NCI-H2227 treated with DMSO at 0.1 percent for 48 hours (cell line): ENCODE results near the gene NUPR1.
"Not testable (repeated sequence)": the region's sequence is repeated elsewhere in the genome, so short reads cannot be mapped to it uniquely, and the experiment has no call there.

Source experiments
- DNase-seq: peaks from one replicate; lab custom pipeline; 2025; lab: John Stamatoyannopoulos, UW

Gene NUPR1, protein sequence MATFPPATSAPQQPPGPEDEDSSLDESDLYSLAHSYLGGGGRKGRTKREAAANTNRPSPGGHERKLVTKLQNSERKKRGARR

DNA sequence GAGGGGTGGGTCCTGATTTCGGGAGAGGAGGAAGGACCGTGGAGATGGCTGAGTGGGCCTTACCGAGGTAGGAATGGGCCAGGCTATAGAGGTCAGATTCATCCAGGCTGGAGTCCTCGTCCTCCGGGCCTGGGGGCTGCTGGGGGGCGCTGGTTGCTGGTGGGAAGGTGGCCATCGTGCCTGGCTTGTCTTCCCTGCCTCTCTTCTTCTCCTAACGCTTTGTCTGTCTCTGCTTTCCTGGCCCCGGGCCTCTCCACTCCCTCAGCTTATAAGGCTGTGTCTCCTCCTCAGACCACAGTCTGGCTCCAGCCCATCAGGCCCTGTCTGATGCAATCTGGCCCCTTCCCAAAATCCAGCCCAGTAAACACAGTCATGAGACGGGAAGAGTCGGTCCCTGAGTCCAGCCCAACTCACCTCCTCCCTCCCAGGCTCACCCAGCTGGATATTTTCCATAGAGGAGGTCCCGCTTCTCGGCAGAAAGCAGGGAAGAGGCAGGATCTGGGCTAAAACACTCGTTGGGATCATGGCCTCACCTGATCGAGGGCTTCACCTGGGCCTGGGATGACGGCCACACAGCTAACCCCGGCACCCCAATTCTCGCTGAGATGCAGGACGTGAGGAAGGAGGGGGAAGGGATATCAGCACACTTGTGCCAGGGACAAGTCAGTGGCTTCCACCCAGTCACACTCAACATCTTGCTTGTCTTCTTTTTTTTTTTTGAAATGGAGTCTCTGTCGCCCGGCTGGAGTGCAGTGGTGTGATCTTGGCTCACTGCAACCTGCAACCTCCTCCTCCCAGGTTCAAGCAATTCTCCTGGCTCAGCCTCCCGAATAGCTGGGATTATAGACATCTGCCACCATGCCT lies at the start of gene NUPR1:
TSS of gene NUPR1 (minus strand) at position 242 of the 864 bp plus-strand sequence. CDS start at position 175, 67 bp downstream.
- no peak for DNase-seq

DNA sequence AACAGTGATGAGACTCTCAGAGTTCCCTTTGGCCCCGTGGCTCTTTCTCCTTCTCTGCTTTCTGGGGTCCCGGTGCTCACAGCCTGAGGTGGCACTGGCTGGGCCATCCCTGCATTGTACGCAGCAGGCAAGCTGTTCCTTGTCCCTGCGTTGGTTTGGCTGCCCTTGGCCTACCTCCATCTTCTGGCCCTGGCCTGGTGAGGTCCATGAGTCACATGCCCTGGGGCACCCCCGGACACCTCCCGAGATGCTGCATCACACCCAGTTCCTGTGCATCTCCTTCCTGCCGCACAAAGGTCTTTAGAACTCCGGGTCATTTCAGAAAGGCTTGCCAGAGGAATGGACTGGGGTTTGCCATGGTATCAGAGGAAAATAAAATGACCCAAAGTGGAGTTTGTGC lies 48.6 kb upstream of the NUPR1 start:
- no peak for DNase-seq

DNA sequence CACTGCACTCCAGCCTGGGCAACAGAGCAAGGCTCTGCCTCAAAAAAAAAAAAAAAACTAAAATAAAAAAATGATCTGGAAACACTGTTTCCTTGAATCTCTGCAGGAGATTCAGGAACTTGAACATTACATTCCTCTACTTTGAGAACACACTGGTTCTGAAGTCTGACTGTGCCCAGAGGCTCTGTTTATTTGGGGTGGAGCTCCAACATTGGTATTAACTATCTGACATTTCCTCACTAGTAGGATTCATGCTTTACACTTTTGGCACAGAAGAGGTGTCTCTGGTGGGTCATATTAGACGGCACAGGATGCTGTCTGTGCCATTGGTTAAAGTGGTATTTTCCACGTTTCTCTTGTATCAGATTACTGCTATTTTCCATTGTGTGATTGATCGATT lies 47.7 kb upstream of the NUPR1 start:
- DNase-seq: no peak

DNA sequence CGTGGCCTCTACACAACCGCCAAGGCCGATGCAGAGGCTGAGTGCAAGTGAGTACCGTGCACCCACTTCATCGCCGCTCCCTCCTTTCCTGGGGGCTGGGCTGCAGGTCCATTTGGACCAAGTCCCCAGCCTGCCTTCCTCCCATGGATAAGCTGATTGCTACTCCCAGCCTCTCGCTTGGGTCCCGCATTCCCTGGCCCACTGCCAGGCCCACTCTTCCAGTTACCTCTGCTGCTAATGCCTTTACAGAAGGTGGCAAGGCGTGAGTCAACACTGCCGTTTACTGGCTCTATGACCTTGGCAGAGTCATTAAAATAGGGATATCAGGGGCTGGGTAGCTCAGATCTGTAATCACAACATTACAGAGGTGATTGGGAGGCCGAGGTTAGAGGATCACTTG lies 46.9 kb upstream of the NUPR1 start:
- DNase-seq: no peak

DNA sequence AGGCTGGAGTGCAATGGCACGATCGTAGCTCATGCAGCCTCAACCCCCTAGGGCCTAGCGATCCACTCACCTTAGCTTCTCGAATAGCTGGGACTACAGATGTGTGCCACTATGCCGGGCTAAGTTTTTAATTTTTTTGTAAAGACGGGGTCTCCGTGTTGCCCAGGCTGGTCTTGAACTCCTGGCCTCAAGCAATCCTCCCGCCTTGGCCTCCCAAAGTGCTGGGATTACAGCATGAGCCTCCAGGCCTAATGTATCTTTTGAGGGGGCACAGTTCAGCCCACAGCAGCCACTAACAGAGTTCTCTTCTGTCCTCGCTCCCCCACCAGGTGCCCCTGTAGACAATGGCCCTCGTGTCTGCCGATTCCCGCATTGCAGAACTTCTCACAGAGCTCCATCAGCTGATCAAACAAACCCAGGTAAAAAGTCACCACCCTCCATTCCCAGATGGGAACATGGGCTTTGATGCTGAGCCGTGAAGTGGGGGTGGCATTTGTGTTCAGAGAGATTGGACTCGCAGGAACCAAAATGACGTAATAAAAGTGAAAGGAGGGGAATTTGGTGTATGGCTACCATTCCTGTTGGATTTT lies 42.0 kb upstream of the NUPR1 start:
- no peak for DNase-seq

DNA sequence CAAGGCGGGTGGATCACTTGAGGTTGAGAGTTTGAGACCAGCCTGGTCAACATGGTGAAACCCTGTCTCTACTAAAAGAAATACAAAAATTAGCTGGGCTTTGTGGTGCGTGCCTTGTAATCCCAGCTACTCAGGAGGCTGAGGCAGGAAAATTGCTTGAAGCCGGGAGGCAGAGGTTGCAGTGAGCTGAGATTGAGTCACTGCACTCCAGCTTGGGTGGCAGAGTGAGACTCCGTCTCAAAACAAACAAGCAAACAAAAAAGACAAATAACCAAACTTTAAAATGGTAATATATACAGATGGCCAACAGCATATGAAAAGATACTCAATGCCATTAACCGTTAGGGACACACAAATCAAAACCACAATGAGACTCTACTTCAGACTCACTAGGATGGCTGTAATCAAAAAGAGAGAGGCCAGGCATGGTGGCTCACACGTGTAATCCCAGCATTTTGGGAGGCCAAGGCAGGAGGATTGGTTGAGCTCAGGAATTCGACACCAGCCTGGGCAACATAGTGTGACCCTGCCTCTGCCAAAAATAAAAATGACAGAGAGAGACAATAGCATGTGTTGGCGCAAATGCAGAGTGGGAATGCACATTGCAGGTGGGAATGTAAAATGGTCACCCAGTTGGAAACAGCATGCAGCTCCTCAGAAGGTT lies 36.8 kb upstream of the NUPR1 start:
- no peak for DNase-seq

DNA sequence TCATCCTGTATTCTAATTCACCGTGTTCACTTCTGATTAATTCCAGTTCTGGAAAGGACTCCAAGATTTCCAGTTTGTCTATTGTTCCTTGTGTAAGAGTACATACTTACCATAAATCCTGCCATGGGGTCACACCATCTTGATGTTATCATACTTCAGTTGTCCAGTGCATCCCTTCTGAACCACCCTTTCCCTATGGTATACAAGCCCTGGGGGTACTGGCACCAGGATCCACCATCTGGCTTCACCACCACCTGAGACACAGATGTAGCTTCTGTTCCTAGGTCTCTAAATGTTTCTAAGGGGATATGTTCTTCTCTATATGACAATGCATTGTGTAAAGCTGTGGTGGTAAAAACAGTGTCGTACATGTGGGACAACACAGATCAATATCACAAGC lies 36.2 kb upstream of the NUPR1 start:
- DNase-seq: no peak

DNA sequence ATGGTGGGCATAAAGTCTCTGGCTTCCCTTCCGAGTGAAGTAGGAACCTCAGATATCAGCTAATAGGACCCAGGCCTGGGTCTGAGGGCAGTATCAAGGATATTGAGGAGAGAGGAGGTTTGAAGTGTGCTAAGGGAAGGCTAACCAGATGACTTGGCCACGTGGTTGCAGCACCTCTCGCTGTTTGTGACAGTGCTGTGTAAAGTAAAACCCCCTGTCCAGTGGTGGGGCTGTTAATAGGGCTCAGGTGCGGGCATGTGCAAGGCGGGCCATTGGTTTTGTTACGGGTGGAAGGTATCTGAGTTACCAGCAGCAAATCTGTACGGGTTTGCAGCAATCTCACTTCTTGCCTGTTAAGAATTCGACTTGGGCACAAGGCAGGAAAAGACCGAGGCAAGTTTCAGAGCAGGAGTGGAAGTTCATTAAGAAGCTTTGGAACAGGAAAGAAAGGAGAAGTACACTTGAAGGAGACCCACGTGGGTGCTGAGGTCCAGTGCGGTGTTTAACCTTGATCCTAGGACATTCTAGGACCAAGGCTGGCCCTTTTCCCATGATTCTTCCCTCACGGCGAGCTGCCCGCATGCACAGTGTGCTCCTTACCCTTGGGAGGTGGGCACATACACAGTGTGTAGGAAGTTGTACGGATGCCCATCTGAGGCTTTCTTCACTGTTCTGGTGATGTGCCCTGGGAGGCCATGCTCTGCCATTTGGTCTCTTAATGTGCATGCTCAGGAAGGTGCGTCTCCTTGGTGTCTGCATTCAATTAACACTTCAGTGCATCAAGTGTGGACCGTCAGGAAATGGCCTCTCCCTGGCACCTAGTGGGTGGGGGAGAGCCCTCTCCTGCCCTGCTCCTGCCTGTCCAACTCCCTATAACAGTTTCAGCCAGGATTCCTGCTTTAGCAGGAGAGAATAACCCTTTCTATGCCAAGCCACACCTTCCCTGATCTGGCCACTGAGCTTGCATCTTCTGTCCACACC lies 35.3 kb upstream of the NUPR1 start:
- no peak for DNase-seq

DNA sequence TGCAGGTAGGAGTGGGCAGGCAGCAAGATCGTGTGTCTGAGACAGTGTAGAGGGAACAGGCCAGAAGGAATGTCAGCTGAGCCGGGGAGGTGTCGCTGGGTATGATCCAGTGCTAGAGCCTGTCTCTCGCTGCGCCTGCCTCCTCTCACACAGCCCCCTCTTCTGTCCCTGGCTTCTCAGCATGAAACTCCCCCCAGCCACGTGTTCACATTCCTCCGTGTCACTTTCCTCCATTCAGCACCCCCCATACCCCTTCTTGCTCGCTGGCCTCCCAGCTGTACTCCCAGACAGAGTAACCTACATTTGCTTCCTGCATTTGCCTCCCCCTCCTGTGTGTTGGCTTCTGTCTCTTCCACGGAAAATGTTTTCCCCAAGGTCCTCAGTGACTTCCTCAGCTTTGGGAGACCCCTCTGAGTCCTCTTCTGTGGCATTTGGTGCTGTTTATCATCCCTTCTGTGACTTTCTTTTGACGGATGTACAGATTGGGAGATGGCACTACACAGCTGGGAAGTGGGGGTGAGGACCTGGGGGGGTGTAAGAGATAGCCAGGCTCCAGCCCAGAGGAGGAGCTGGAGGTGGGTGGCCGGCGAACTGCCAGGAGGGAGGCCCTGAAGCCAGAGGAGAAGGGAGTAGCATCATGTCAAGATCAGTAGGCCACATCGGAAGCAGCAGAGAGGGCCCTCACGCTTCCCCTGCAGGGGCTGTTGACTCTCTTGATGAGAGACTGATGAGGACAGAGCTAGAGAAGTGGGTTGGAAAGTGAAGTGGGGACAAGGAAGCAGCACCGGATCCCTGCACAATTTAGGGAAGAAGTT lies 34.1 kb upstream of the NUPR1 start:
- no peak for DNase-seq

DNA sequence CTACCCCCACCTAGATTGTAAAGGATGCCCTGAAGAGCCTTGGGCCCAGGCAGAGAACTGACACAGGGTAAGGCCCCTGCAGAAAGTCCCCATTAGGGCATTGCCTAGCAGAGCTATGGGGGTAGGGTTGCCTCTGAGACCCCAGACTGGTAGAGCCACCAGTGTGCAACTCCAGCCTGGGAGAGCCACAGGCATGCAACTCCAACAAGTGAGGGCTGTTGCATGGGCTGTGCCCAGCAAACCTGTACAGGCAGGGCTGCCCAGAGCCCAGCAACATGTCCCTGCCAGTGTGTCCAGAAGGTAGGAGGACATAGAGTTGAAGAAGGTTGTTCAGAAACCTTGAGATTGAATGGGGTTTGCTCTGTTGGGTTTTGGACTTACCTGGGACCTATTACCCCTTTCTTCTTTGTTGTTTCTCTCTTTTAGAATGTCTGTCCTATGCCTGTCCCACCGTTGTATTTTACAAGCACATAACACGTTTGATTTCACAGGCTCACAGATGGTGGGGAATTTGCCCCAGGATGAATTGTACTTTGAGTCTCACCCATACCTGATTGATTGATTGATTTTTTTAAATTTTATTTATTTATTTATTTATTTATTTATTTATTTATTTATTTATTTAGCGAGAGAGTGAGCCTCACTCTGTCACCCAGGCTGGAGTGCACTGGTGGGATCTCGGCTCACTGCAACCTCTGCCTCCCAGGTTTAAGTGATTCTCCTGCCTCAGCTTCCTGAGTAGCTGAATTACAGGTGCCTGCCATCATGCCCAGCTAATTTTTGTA lies 31.4 kb upstream of the NUPR1 start:
- DNase-seq: no peak

DNA sequence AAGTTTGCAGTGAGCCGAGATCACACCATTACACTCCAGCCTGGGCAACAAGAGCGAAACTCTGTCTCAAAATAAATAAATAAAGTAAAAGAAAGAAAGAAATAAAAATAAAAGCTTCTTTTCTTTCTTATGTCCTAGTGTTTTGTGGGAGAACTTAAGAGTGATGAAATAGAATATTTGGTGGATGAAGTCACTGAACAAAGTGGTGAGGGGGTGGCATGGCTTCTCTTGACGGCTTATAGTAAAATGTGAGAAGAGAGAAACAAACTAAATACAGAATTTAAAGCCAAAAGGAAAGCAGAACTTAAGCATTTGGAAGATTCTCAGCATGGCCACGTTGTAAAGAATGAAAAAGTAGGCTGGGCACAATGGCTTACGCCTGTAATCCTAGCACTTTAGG lies 30.2 kb upstream of the NUPR1 start:
- DNase-seq: no peak

DNA sequence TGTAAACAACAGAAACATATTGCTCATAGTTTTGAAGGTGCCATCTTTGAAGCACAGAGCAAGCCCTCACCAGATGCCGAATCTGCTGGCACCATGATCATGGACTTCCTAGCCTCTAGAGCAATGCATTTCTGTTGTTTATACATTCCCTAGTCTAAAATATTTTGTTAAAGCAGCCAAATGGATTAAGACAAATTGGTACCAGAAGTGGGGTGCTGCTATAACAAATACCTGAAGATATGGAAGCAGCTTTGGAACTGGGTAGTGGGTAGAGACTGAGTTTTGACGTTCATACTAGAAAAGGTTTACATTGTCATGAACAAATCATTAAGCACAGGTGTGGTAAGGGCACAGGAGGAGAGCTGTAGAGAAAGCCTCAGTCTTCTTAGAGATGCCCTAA lies 28.5 kb upstream of the NUPR1 start:
- DNase-seq: no peak

DNA sequence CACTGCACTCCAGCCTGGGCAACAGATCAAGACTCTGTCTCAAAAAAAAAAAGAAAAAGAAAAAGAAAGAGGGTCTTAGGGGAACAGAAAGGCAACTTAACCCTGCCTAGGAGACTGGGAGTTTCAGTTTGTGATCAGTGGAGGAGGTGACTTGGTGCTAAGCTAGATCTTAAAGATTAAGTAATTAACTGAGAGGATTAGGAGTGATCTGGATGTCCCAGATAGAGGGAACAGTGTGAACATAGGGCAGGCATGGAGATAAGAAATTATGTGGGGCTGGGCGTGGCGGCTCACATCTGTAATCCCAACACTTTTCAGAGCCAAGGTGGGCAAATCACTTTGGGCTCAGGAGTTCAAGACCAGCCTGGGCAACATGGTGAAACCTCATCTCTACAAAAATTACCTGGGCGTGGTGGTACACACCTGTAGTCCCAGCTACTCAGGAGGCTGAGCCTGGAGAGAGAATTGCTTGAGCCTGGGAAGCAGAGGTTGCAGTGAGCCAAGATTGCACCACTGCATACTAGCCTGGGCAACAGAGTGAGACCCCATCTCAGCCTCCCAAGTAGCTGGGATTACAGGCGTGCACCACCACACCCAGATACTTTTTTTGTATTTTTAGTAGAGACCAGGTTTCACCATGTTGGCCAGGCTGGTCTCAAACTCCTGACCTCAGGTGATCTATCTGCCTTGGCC lies 27.6 kb upstream of the NUPR1 start:
- DNase-seq: not testable (repeated sequence)

DNA sequence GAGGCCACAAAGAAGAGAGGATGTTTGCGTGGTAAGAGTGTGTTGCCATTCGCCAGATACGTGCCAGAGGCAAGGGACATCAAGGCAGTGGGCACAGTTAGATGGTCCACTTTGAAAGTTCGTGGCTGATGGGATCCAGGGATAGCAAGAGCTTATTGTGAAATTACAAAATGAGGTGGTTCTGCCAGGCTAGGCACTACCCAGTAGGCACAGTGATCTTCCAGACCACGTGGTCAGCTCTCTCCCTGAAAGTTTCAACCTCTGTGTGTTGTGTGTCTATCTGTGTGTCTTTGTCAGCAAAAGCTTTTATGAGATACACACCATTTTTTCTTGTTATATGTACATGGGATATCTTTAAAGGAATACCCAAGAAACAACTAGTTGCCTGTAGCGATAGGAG lies 24.4 kb upstream of the NUPR1 start:
- DNase-seq: no peak

DNA sequence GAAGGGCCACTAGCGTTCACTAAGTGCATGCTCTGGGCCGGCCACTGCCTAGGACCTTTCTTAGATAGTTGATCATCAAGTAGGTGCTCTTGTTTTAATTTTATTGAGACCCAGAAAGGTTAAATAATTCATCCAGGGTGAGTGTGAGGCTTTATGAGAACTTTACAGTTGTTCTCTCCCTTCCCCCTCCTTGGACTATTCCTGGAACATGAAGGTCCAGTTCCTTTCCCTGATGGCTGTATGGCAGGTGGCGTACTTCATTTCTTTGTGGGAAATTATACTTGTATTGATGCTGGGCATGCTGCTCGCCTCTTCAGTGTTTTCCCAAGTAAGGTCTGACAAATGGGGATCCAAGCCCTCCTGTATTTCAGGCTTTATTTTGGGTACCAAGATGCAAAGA lies 23.4 kb upstream of the NUPR1 start:
- no peak for DNase-seq

DNA sequence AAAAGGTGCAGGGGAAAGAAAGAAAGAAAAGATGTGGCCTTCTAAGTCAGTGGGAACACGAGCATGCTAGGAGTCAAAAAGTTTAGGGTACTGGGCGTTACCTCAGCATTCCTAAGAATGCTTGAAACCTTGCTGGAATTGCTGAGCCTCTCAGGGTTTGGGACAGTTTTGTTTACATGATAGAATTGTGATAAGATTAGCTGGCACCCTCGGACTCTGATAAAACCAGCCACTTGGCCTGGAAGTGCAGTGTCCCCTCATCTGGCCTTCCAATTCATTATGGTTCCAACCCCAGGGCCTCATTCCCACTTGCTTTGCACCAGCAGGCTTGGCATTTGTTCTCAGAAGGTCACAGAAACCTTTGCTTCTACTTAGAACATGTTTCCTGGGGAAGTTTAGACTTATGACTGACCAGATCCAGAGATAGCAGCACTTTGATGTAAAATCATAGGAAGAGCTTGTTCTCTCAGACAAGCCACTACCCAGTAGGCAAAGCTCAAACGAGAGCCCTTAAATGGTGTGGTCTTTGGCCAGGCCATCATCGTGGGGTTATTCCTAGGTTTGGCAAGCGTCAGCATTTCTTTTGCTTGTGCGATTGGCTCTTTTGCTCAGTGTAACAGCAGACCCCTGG lies 22.9 kb upstream of the NUPR1 start:
- DNase-seq: no peak

DNA sequence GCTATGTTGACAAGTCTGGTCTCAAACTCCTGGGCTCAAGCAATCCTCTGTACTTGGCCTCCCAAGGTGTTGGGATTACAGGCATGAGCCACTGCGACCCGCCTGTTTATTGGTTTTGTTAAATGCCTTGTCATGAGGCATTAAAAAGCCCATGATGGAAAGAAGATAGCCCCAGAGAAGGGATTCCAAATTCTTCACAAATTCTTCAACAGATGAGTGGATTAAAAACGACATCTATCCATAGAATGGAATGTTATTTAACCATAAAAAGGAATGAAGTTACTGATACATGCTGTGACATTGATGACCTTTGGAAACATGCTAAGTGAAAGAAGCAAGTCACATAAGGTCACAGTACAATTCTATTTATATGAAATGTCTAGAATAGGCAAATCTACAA lies 19.7 kb upstream of the NUPR1 start:
- no peak for DNase-seq

DNA sequence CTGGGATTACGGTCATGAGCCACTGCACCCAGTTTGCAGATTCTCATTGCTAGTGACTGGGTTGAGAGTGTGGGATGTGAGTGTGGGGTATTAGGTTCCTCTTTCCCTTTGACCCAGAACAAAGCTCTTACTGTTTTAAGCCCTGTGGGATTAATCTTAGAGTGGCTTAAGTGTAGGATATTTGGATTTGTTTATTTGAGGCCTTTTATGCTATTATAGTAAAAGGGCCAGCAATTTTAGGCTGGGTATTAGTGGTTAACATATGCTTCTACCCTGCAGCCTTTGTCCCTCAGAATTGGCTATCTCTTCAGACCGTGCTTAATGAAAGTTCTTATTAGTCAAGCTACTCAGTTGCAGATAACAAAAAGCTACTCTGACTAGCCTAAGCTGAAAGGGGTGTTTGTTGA lies 18.1 kb upstream of the NUPR1 start:
- no peak for DNase-seq

DNA sequence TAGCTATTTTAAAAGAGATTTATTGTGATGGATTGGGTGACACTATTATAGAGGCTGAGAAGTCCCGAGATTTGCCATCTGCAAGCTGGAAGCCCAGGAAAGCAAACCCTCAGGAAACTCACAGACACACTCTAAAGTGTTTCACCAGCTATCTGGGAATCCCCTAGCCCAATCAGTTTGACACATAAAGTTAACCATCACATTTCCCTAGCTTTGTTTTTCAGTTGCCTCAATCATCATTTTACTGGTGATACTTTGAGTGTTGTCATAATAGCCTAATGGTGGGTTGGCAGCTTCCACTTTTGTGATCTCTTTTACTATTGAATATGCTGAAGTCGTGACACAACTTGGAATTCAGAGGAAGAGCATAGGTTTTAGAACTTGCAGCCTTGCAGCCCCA lies 16.8 kb upstream of the NUPR1 start:
- DNase-seq: no peak
